Hepatocyte (in vitro differentiated cells): ENCODE data around the gene ZDHHC7. TPM values are rescaled to one million over a fixed set of nuclear protein-coding genes. Genes with fewer than 3 reads are reported as not detected.

Experiments used
- DNase-seq: peaks from one replicate; pipeline ENCODE4 v3.0.0-alpha.2; 2016; ENCODE audit warnings: low spot score
- H2AFZ ChIP-seq: fragments of 200-600 bp; sonication (generic); 2 replicates; pipeline ENCODE4 v1.6.0; 2016; ENCODE audit warnings: antibody characterized with exemption, mild to moderate bottlenecking
- H3K27ac ChIP-seq: fragments of 200-600 bp; sonication (generic); 2 replicates; pipeline ENCODE4 v1.5.1; 2016; ENCODE audit warnings: mild to moderate bottlenecking
- H3K27me3 ChIP-seq: fragments of 200-600 bp; sonication (generic); 2 replicates; pipeline ENCODE4 v1.6.1; 2016
- H3K36me3 ChIP-seq: fragments of 200-600 bp; sonication (generic); replicated peaks from 2 replicates; pipeline ENCODE4 v1.5.1; 2016; ENCODE audit warnings: low read depth; ENCODE audit not compliant: insufficient read depth
- H3K4me1 ChIP-seq: fragments of 200-600 bp; sonication (generic); 2 replicates; pipeline ENCODE4 v1.5.1; 2016; ENCODE audit warnings: mild to moderate bottlenecking, moderate library complexity; ENCODE audit not compliant: insufficient read depth
- H3K4me2 ChIP-seq: fragments of 200-600 bp; sonication (generic); 2 replicates; pipeline ENCODE4 v1.6.0; 2016
- H3K4me3 ChIP-seq: fragments of 200-600 bp; sonication (generic); 2 replicates; pipeline ENCODE4 v1.5.1; 2016; ENCODE audit warnings: mild to moderate bottlenecking
- H3K79me2 ChIP-seq: fragments of 200-600 bp; sonication (generic); 2 replicates; pipeline ENCODE4 v1.6.0; 2017; ENCODE audit warnings: mild to moderate bottlenecking
- H3K9me2 ChIP-seq: fragments of 200-600 bp; sonication (generic); replicated peaks from 2 replicates; pipeline ENCODE4 v1.6.0; 2017; ENCODE audit warnings: mild to moderate bottlenecking; ENCODE audit not compliant: insufficient read depth
- H3K9me3 ChIP-seq: fragments of 200-600 bp; sonication (generic); 2 replicates; pipeline ENCODE4 v1.5.1; 2016; ENCODE audit warnings: low read depth, mild to moderate bottlenecking
- H4K20me1 ChIP-seq: fragments of 200-600 bp; sonication (generic); 2 replicates; pipeline ENCODE4 v1.6.0; 2016; ENCODE audit warnings: mild to moderate bottlenecking; ENCODE audit not compliant: insufficient read depth, poor library complexity, severe bottlenecking
- CTCF ChIP-seq: fragments of 200-600 bp; sonication (generic); IDR thresholded peaks from 2 replicates; pipeline ENCODE4 v1.5.1; 2016; ENCODE audit warnings: antibody characterized with exemption, mild to moderate bottlenecking; ENCODE audit not compliant: poor library complexity
- EZH2 ChIP-seq: fragments of 200-600 bp; sonication (generic); IDR thresholded peaks from 2 replicates; pipeline ENCODE4 v1.6.1; 2016; ENCODE audit warnings: antibody characterized with exemption, mild to moderate bottlenecking, borderline replicate concordance
- EZH2phosphoT487 ChIP-seq: fragments of 200-600 bp; sonication (generic); IDR thresholded peaks from one replicate; pipeline ENCODE4 v1.6.1; 2018; ENCODE audit warnings: antibody characterized with exemption, mild to moderate bottlenecking, low read depth, moderate library complexity; ENCODE audit not compliant: unreplicated experiment, severe bottlenecking
- WGBS: methylation state at CpG from one replicate; pipeline ENCODE4 v1.1.6; 2016; ENCODE audit warnings: low lambda C conversion rate; ENCODE audit errors: missing lambda C conversion rate; 5-methylcytosine and 5-hydroxymethylcytosine counted together
- polyA plus RNA-seq: library from polyadenylated mRNA; unstranded; fragments of >200 nt; fragmentation: Nextera tagmentation; extraction: Ambion mirVana; gene quantifications from 2 replicates; pipeline ENCODE4 v1.2.1, GENCODE V29; 2016
- total RNA-seq: library from RNA; depleted of rRNA; stranded (reverse); fragments of >200 nt; gene quantifications from 2 replicates; pipeline ENCODE4 v1.2.3, GENCODE V29; 2014

The ZDHHC7 gene
- total and polyA plus RNA-seq, 2 experiments from 2014 or later, result 51.4 to 65.2 TPM

GRCh38 chr16:84926462-84926861 lies 84.9 kb downstream of the ZDHHC7 start:
- H3K27ac ChIP-seq, result no peak overlapping the region
- TF ChIP-seq EZH2phosphoT487, result no peak
- TF ChIP-seq EZH2, result no peak
- TF ChIP-seq CTCF, result no peak
- no peak overlapping the region for H3K4me2 ChIP-seq
- no peaks in the 10 kb centered on the region for H3K27me3 ChIP-seq
- no peaks in the 10 kb centered on the region for H3K9me3 ChIP-seq
- no peaks in the 10 kb centered on the region for H3K9me2 ChIP-seq
- WGBS, result 76% methylated on average over 7 of the region's 7 CpGs
- H3K4me3 ChIP-seq, result no peak overlapping the region
- H2AFZ ChIP-seq, result no peak overlapping the region
- peaks cover 11% of the 10 kb centered on the region for H3K4me1 ChIP-seq
- no peak for DNase-seq
- H3K36me3 ChIP-seq, result no peaks in the 10 kb centered on the region
- no peaks in the 10 kb centered on the region for H3K79me2 ChIP-seq
- H4K20me1 ChIP-seq, result no peaks in the 10 kb centered on the region

DNA sequence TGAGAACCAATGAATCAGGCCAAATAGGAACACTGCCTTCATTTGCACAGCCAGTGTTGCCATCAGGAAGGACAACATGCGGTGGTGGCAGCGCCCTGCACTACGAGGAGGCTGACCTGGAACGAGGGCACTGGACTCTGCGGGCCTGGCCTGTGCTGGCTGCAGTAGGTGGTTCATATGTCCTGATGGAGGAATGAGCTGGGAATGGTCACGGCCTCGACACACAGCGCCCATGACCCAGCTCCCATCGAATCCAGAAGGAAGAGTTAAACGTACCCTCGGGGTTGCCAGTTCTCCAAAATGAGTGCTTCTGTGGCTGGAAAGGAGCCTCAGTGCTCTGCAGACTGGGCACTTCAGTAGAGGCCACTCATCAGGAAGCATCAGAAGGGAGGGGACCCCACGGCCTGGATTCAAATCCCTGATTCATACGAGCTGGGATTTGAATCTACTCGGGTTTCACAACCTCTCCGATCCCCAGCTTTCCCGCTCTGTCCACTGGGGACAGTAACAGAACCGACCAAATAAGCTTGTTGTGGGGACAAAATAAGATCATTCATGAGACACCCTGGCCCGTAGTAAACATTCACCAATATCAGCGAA lies 85.5 kb downstream of the ZDHHC7 start:
- Histone ChIP-seq H2AFZ (no peak overlapping the region), H3K4me2 (no peak overlapping the region), H3K9me3 (no peaks in the 10 kb centered on the region), H3K4me1 (peaks cover 11% of the 10 kb centered on the region), H3K36me3 (no peaks in the 10 kb centered on the region), H3K27me3 (no peaks in the 10 kb centered on the region), H3K4me3 (no peak overlapping the region), H4K20me1 (no peaks in the 10 kb centered on the region), H3K79me2 (no peaks in the 10 kb centered on the region), H3K27ac (no peak overlapping the region), H3K9me2 (no peaks in the 10 kb centered on the region)
- no peak for DNase-seq
- WGBS, result 90% methylated on average over 19 of the region's 19 CpGs
- TF ChIP-seq EZH2, result no peak
- no peak for TF ChIP-seq CTCF
- no peak for TF ChIP-seq EZH2phosphoT487

DNA sequence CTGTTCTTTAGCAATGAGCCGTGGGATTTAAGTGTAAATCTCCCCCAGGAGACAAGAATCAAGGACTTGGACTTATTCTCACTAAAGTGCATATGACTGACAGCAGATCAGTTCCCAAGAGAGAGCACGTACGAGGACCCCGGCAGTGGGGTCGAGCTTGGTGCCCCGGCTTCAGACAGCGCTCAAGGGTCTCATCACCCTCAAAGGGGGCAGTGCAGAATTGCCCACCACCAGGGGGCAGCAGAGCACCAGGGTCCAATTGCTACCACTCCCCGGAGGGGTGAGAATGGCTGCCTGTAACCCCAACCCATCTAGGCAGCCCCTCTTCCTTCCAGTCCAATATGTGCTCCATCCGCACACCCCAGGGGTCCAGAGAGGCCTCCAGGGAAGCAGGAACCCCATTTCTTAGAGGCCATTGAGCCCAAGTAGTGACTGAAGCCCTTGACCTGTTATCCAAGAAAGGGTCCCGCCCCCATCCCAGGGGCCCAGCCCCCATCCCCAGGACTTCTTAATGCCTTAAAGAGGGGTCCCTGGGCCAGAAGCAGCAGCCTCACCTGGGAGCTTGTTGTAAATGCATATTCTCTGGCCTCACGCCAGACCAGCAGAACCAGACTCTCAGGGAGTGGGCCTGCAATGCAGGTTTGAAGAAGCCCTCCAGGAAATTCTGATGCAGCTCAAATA lies 86.1 kb downstream of the ZDHHC7 start:
- no peaks in the 10 kb centered on the region for H3K79me2 ChIP-seq
- 82% methylated on average over 11 of the region's 11 CpGs for WGBS
- no peak overlapping the region for H3K4me3 ChIP-seq
- no peaks in the 10 kb centered on the region for H3K9me3 ChIP-seq
- no peaks in the 10 kb centered on the region for H3K9me2 ChIP-seq
- H3K27ac ChIP-seq, result no peak overlapping the region
- no peaks in the 10 kb centered on the region for H3K36me3 ChIP-seq
- H2AFZ ChIP-seq, result no peak overlapping the region
- H3K27me3 ChIP-seq, result no peaks in the 10 kb centered on the region
- TF ChIP-seq CTCF (peak; percentile 63), EZH2phosphoT487 (no peak)
- no peaks in the 10 kb centered on the region for H4K20me1 ChIP-seq
- no peak overlapping the region for H3K4me2 ChIP-seq
- peak; percentile 48 for DNase-seq
- H3K4me1 ChIP-seq, result peaks cover 11% of the 10 kb centered on the region
